Measurements from ENCODE around the gene TRIP13. TPM values are rescaled to one million over a fixed set of nuclear protein-coding genes. Genes with fewer than 3 reads are reported as not detected.

Gene TRIP13
- total RNA-seq, 1 experiment from 2014 or later, result 42.6 TPM

DNA sequence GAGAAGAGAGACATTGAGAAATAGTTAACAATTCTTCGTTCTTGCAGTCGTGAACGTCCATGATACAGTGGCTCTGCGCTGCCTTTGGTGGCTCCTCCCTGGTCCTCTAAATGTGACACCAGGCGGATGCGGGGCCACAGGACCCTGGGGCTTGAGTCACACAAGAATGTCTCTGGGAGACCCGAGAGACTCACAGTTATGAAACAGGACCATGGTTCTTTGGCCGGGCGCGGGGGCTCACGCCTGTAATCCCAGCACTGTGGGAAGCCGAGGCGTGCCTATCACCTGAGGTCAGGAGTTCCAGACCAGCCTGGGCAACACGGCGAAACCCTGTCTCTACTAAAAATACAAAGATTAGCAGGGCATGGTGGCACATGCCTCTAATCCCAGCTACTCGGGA is 41.1 kb upstream of the TRIP13 start:
- Histone ChIP-seq H2BK120ac (ENCODE audit: low read depth, low read length, poor library complexity, severe bottlenecking) (no peak overlapping the region), H3K4me2 (ENCODE audit: insufficient read depth, insufficient read length, low read length) (no peak overlapping the region), H3K79me2 (ENCODE audit: insufficient read depth, low read length) (no peaks in the 10 kb centered on the region), H3K79me1 (ENCODE audit: insufficient read depth, low read depth, low read length, poor library complexity, severe bottlenecking) (no peaks in the 10 kb centered on the region), H3K23ac (ENCODE audit: insufficient read length, low read depth, low read length) (no peak overlapping the region), H4K20me1 (ENCODE audit: control insufficient read depth, insufficient read depth, insufficient read length) (no peaks in the 10 kb centered on the region), H3K27ac (ENCODE audit: insufficient read length, low read depth, low read length) (no peak overlapping the region), H4K8ac (replicated peaks; ENCODE audit: insufficient read length, low read depth, low read length) (no peak overlapping the region), H4K5ac (ENCODE audit: insufficient read length, low read depth, low read length) (no peak overlapping the region), H4K91ac (ENCODE audit: insufficient read length, low read depth, low read length) (no peak overlapping the region), H2BK5ac (ENCODE audit: insufficient read length, low read length) (no peak overlapping the region), H3K9me3 (ENCODE audit: control insufficient read depth, low read depth, low read length) (no peaks in the 10 kb centered on the region), H2AFZ (ENCODE audit: low read length) (no peak overlapping the region), H2BK12ac (ENCODE audit: insufficient read length, low read depth, low read length) (no peak overlapping the region), H2BK20ac (ENCODE audit: low read depth, low read length, poor library complexity, severe bottlenecking) (no peak overlapping the region), H3K14ac (ENCODE audit: insufficient read depth, low read length) (no peak overlapping the region), H3K4me1 (ENCODE audit: insufficient read depth, low read length) (no peaks in the 10 kb centered on the region), H3K23me2 (ENCODE audit: insufficient read length, low read depth, low read length, poor library complexity, severe bottlenecking) (no peaks in the 10 kb centered on the region), H3K56ac (ENCODE audit: insufficient read length, low read depth, low read length) (no peak overlapping the region), H3K9ac (ENCODE audit: extremely low read depth, insufficient read length, low read length) (no peak overlapping the region), H3T11ph (ENCODE audit: low read length) (no peak overlapping the region), H3K4ac (ENCODE audit: low read depth, low read length) (no peak overlapping the region), H2BK15ac (ENCODE audit: low read depth, low read length) (no peak overlapping the region), H3K27me3 (ENCODE audit: insufficient read depth, low read length) (no peaks in the 10 kb centered on the region), H3K18ac (ENCODE audit: insufficient read length, low read depth, low read length) (no peak overlapping the region), H2AK5ac (ENCODE audit: insufficient read length, low read length) (no peak overlapping the region)
- no peaks in the 10 kb centered on the region for H3K4me1 Mint-ChIP-seq
- TF ChIP-seq CTCF (conservative IDR thresholded peaks at IDR 0.05), result no peak
- WGBS (ENCODE audit: extremely low coverage, insufficient read length, low lambda C conversion rate), result no CpG with 5 or more reads among the region's 16 CpGs
- no peak overlapping the region for H3K4me3 Mint-ChIP-seq
- H3K9me3 Mint-ChIP-seq, result no peaks in the 10 kb centered on the region
- no peak for DNase-seq
- no peak overlapping the region; a peak in 1 of 7 replicates for H3K27ac Mint-ChIP-seq
- H3K27me3 Mint-ChIP-seq (ENCODE audit: low read depth), result peaks cover 7% of the 10 kb centered on the region; the same call in 1 of the 2 replicates
- peaks cover 0 to 4% (median 0%) of the 10 kb centered on the region in 3 experiments; a peak in 3 of 7 replicates for H3K36me3 Mint-ChIP-seq (ENCODE audit: insufficient read depth in 1 of 3, low read depth in 3 of 3)

Measured in H9 (cell line).